Breast epithelium (tissue), 4 donors: ENCODE results near the gene PRKAA1. TPM values are rescaled to one million over a fixed set of nuclear protein-coding genes. Genes with fewer than 3 reads are reported as not detected.

Experiments
- DNase-seq, 2 donors: peaks; one replicate each; pipeline ENCODE4 v3.0.0-alpha.2; 2019; ENCODE audit warnings: low spot score in 2 of 2
- H3K27ac ChIP-seq, 2 donors: fragments of 200-600 bp; sonication (generic) in 1 of 2; one replicate each; pipeline ENCODE4 v1.5.1; 2016 to 2019; ENCODE audit warnings: mild to moderate bottlenecking in 1 of 2
- H3K27me3 ChIP-seq, 2 donors: fragments of 200-600 bp; sonication (generic) in 1 of 2; one replicate each; pipeline versions ENCODE4 v1.5.1 to v1.6.0; 2017 to 2019; ENCODE audit warnings: control low read depth in 1 of 2, mild to moderate bottlenecking in 1 of 2
- H3K36me3 ChIP-seq: fragments of 200-600 bp; one replicate; pipeline ENCODE4 v1.5.1; 2019
- H3K4me1 ChIP-seq, 2 donors: fragments of 200-600 bp; sonication (generic); one replicate each; pipeline ENCODE4 v1.5.1; 2016 to 2019; ENCODE audit warnings: control low read depth in 1 of 2
- H3K4me3 ChIP-seq, 3 donors: fragments of 200-600 bp; sonication (generic); 1 replicate in 2 of 3; 2 replicates in 1 of 3; pipeline ENCODE4 v1.5.1; 2016 to 2019; ENCODE audit warnings: mild to moderate bottlenecking in 3 of 3, moderate library complexity in 2 of 3
- H3K9me3 ChIP-seq, 2 donors: fragments of 200-600 bp; sonication (generic) in 1 of 2; one replicate each; pipeline ENCODE4 v1.5.1; 2016 to 2019; ENCODE audit warnings: control low read depth in 1 of 2
- POLR2A ChIP-seq: fragments of 450-650 bp; IDR thresholded peaks from one replicate; pipeline ENCODE4 v1.6.1; 2016; ENCODE audit warnings: antibody characterized with exemption, mild to moderate bottlenecking, moderate library complexity
- POLR2AphosphoS5 ChIP-seq, 3 donors: sonication (generic); formaldehyde crosslinking; IDR thresholded peaks; one replicate each; pipeline ENCODE4 v1.6.1; 2017; ENCODE audit warnings: antibody characterized with exemption in 3 of 3
- intact Hi-C: fragments of 100-400 bp; cut with DNase I; formaldehyde crosslinking; loops from one replicate; pipeline ENCODE4 v1.15.1; 2023; ENCODE audit warnings: low total_unique reads
- total RNA-seq, 3 donors: library from RNA; depleted of rRNA; stranded (reverse); fragments of >200 nt; gene quantifications; one replicate each; pipeline ENCODE4 v1.1.0, GENCODE V29; 2016
- TF ChIP-seq, protein P1 (sequence below), 3 donors: fragments of 450-650 bp; IDR thresholded peaks; one replicate each; pipeline ENCODE4 v1.5.1; 2016 to 2017; ENCODE audit warnings: antibody characterized with exemption in 3 of 3, mild to moderate bottlenecking in 3 of 3, moderate library complexity in 3 of 3

PRKAA1 gene
- total RNA-seq, 3 donors from 2014 or later = 100 to 134 (median 112) TPM

DNA sequence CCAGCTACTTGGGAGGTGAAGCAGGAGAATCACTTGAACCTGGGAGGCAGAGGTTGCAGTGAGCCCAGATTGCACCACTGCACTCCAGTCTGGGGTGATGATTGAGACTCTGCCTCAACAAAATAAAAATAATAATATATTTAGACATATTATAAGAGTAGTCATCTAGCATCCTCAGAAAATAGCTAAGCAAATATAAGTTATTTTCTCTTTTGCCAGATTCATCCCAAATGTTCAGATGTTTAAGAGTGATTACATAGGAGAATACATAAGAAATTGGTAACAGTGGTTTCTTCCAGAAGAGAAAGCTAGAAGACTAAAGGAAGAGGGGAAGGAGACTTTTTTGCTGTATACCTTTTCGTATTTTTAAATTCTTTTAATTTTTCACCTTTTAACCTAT lies 20.0 kb downstream of the PRKAA1 start:
- intact Hi-C loops = no loop called here
- Histone ChIP-seq H3K27ac (no peak overlapping the region), H3K27me3 (no peaks in the 10 kb centered on the region), H3K9me3 (no peaks in the 10 kb centered on the region), H3K4me1 (peaks cover 0 to 11% of the 10 kb centered on the region in 2 donors), H3K36me3 (no peaks in the 10 kb centered on the region), H3K4me3 (no peak overlapping the region)
- no peak for DNase-seq
- no peak for TF ChIP-seq POLR2A
- TF ChIP-seq POLR2AphosphoS5 (IDR thresholded peaks at IDR 0.05) = no peak
- TF ChIP-seq, protein P1, sequence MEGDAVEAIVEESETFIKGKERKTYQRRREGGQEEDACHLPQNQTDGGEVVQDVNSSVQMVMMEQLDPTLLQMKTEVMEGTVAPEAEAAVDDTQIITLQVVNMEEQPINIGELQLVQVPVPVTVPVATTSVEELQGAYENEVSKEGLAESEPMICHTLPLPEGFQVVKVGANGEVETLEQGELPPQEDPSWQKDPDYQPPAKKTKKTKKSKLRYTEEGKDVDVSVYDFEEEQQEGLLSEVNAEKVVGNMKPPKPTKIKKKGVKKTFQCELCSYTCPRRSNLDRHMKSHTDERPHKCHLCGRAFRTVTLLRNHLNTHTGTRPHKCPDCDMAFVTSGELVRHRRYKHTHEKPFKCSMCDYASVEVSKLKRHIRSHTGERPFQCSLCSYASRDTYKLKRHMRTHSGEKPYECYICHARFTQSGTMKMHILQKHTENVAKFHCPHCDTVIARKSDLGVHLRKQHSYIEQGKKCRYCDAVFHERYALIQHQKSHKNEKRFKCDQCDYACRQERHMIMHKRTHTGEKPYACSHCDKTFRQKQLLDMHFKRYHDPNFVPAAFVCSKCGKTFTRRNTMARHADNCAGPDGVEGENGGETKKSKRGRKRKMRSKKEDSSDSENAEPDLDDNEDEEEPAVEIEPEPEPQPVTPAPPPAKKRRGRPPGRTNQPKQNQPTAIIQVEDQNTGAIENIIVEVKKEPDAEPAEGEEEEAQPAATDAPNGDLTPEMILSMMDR (IDR thresholded peaks at IDR 0.05) = no peak

DNA sequence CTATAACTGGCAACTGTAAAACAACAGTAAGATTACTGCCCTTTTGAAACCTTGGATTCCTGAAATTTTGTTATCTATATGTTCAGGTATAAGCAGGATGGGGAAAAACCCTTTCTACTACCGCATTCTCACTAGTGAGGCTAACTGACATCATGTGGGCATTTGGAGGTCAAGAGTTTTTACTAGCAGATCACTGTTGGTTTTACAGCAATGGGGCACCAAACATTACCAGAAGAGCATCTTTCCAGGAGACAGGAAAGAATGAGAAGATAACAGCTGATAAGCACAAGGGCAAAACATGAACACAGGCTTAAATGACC lies 21.6 kb downstream of the PRKAA1 start:
- H3K27me3 ChIP-seq = no peaks in the 10 kb centered on the region
- TF ChIP-seq POLR2A (no peak), POLR2AphosphoS5 (IDR thresholded peaks at IDR 0.05) (no peak)
- TF ChIP-seq, protein P1 (IDR thresholded peaks at IDR 0.05) = no peak
- H3K9me3 ChIP-seq = no peaks in the 10 kb centered on the region
- peak overlapping the region; percentile 13 to 72 for H3K27ac ChIP-seq
- peaks cover 0 to 7% of the 10 kb centered on the region in 2 donors for H3K4me1 ChIP-seq
- H3K4me3 ChIP-seq = no peak overlapping the region
- no peak for DNase-seq
- intact Hi-C loops = no loop called here
- no peaks in the 10 kb centered on the region for H3K36me3 ChIP-seq

DNA sequence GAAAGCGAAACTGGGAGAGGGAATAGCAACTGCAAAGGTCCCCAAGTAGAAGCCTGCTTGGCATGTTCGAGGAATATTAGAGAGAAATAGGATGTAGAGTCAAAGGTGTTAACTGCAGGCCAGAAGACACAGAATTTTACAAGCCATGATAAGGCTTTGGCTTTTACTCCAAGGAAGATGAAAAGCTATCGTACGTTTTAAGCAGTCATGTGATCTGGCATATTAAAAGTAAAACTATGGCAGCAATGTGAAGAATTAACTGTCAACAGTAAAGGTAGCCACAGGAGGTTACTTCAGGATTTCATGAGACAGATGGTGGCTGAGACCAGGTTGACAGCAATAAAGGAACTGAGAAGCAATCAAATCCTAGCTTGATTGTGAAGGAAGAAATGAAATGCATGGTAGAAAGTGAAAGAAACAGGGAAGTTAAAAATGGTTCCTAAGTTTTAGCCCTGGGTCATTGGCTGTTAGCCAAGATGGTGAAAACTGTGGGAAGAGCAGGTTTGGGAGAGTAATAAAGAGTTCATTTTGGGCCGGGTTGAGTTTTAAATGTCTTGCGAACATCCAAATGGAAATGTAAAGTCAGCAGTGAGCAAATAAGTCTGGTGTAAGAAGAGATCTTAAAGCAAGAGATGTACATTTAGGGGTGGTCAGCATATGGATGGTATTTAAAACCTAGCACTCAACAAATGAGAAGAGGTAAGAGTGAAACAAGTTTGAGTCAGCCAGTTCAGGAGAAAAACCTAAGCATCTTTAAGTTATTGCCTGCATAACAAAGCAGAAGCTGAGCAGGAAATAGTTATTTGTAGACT lies 22.1 kb downstream of the PRKAA1 start:
- Histone ChIP-seq H3K4me1 (peaks cover 0 to 7% of the 10 kb centered on the region in 2 donors), H3K4me3 (peak overlapping the region in 1 of 3 donors; percentile 16), H3K36me3 (no peaks in the 10 kb centered on the region), H3K27me3 (no peaks in the 10 kb centered on the region), H3K9me3 (no peaks in the 10 kb centered on the region), H3K27ac (peak overlapping the region; percentile 13 to 72)
- intact Hi-C loops = no loop called here
- no peak for TF ChIP-seq POLR2A
- TF ChIP-seq, protein P1 (IDR thresholded peaks at IDR 0.05) = no peak
- TF ChIP-seq POLR2AphosphoS5 (IDR thresholded peaks at IDR 0.05) = no peak
- DNase-seq = no peak

DNA sequence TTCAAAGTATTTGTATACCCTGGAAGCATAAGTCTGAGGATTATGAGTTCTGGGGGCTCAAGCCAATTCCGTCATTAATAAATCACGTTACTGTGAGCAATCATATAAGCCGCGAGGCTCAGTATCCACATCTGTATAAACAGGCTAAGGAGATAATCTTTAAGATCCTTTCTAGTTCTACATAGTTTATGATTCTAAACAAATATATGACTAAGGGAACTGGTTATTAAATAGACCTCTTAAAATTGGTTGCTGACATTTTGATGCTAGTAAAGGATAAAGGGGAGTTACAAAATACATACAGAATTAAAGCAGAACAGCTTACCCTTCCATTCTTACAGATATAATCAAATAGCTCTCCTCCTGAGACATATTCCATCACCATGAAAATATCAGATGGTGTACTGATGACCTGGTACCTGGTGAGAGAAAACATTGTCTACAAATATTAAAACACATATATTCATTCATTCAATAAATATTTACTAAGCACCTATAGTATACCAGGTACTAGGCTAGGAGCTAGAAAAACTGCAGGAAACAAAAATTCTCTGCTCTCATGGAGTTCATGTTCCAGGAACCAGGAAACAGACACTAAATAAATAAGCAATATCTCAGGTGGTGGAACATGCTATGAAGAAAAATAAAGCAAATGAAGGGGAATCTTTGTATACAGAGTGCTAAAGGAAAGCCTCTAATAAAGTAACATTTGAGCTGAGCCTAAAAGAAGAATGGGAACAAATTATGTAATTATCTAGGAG lies 22.9 kb downstream of the PRKAA1 start:
- TF ChIP-seq POLR2A (no peak), POLR2AphosphoS5 (IDR thresholded peaks at IDR 0.05) (no peak)
- TF ChIP-seq, protein P1 (IDR thresholded peaks at IDR 0.05) = no peak
- intact Hi-C loops = no loop called here
- H3K36me3 ChIP-seq = no peaks in the 10 kb centered on the region
- H3K4me3 ChIP-seq = peak overlapping the region in 1 of 3 donors; percentile 16
- no peaks in the 10 kb centered on the region for H3K9me3 ChIP-seq
- peak overlapping the region; percentile 13 to 72 for H3K27ac ChIP-seq
- no peak for DNase-seq
- H3K4me1 ChIP-seq = peaks cover 0 to 7% of the 10 kb centered on the region in 2 donors
- no peaks in the 10 kb centered on the region for H3K27me3 ChIP-seq

DNA sequence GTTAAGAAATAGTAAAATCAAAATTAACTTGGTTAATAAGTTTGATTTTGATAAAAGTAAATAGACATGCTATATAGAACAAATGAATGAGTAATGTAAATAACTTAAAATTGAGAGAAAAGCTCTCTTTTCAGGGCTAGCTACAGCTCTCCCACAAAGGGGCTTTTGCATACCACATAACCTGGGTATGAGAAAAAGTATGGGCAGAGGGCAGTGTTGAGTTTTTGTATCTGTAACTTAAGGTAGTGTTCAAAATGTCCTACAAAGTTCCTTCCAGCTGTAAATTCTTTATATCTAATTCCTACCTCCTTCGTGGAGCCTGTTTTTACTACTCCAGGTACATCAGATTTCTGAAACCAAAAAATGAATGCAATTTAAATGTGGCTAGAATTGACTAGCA lies 23.6 kb downstream of the PRKAA1 start:
- H3K4me3 ChIP-seq = no peak overlapping the region
- H3K27ac ChIP-seq = no peak overlapping the region
- TF ChIP-seq, protein P1 (IDR thresholded peaks at IDR 0.05) = no peak
- TF ChIP-seq POLR2AphosphoS5 (IDR thresholded peaks at IDR 0.05) = no peak
- no peak for TF ChIP-seq POLR2A
- H3K36me3 ChIP-seq = peaks cover 1% of the 10 kb centered on the region
- DNase-seq = no peak
- H3K9me3 ChIP-seq = no peaks in the 10 kb centered on the region
- peaks cover 0 to 7% of the 10 kb centered on the region in 2 donors for H3K4me1 ChIP-seq
- intact Hi-C loops = no loop called here
- no peaks in the 10 kb centered on the region for H3K27me3 ChIP-seq
